ENCODE measurements around the gene PKN2.
"Not testable (repeated sequence)": the region's sequence is repeated elsewhere in the genome, so short reads cannot be mapped to it uniquely, and the experiment has no call there.

Gene PKN2

DNA sequence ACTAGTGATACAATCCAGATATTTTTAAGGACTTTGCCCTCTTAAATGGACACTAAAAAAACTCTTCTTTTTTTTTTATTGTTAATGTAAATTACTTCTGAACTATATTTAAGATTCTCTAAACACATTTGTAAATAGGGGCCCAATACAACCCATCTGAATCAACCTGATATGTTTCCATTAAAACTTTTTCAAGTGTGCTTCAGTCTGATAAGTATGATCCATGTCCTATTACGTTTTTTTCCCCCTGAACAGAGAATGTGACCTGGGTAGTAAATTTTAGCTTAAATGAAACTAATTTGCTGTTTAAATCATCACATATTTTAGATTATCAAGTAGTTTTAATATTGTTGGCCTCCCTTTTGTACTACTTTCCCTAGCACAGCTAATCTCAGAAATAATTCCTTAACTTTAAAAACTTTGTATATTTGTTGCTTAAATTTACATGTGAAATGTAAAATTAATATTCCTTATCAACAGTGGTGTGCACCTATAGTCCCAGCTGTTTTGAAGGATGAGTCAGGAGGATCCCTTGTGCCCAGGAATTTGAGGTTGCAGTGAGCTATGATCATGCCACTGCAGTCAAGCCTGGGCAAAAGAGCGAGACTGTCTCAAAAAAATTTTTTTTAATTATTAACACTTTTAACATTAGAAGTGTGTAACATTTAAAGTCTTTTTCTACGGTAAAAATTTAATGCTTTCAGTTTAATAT, 3.0 kb upstream of the PKN2 start:
- no peak for DNase-seq (ENCODE audit: low read depth)
- H3K4me3 ChIP-seq (ENCODE audit: low read length): no peak overlapping the region
- no peaks in the 10 kb centered on the region for H3K36me3 ChIP-seq (ENCODE audit: control insufficient read depth, insufficient read depth, low read length, severe bottlenecking)
- no peak overlapping the region for H3K9ac ChIP-seq (ENCODE audit: low read length)
- H3K4me1 ChIP-seq (ENCODE audit: control insufficient read depth, insufficient read depth, low read length): peaks cover 10% of the 10 kb centered on the region
- H3K9me3 ChIP-seq (ENCODE audit: control insufficient read depth, low read length): no peaks in the 10 kb centered on the region
- H3K27me3 ChIP-seq (replicated peaks; ENCODE audit: control insufficient read depth, insufficient read depth, low read length): no peaks in the 10 kb centered on the region

- Histone ChIP-seq H3K9ac (ENCODE audit: low read length) (peak overlapping the region; percentile 91), H3K27me3 (replicated peaks; ENCODE audit: control insufficient read depth, insufficient read depth, low read length) (no peaks in the 10 kb centered on the region), H3K36me3 (ENCODE audit: control insufficient read depth, insufficient read depth, low read length, severe bottlenecking) (peaks cover 4% of the 10 kb centered on the region), H3K9me3 (ENCODE audit: control insufficient read depth, low read length) (no peaks in the 10 kb centered on the region), H3K4me3 (ENCODE audit: low read length) (peak overlapping the region; percentile 88), H3K4me1 (ENCODE audit: control insufficient read depth, insufficient read depth, low read length) (peaks cover 21% of the 10 kb centered on the region)
- DNase-seq (ENCODE audit: low read depth): peak; percentile 78
Measured at GRCh38 chr1:88684482-88685258, 597 bp downstream of the PKN2 start.

- peak; percentile 43 for DNase-seq (ENCODE audit: low read depth)
- Histone ChIP-seq H3K27me3 (replicated peaks; ENCODE audit: control insufficient read depth, insufficient read depth, low read length) (no peaks in the 10 kb centered on the region), H3K4me1 (ENCODE audit: control insufficient read depth, insufficient read depth, low read length) (peaks cover 21% of the 10 kb centered on the region), H3K9ac (ENCODE audit: low read length) (peak overlapping the region; percentile 91), H3K4me3 (ENCODE audit: low read length) (peak overlapping the region; percentile 88), H3K36me3 (ENCODE audit: control insufficient read depth, insufficient read depth, low read length, severe bottlenecking) (peaks cover 4% of the 10 kb centered on the region), H3K9me3 (ENCODE audit: control insufficient read depth, low read length) (no peaks in the 10 kb centered on the region)
Measured at GRCh38 chr1:88685259-88685620, 1.2 kb downstream of the PKN2 start.

GRCh38 chr1:88691540-88691939, 7.5 kb downstream of the PKN2 start:
- peaks cover 12% of the 10 kb centered on the region for H3K36me3 ChIP-seq (ENCODE audit: control insufficient read depth, insufficient read depth, low read length, severe bottlenecking)
- H3K4me3 ChIP-seq (ENCODE audit: low read length): no peak overlapping the region
- H3K9me3 ChIP-seq (ENCODE audit: control insufficient read depth, low read length): no peaks in the 10 kb centered on the region
- no peaks in the 10 kb centered on the region for H3K27me3 ChIP-seq (replicated peaks; ENCODE audit: control insufficient read depth, insufficient read depth, low read length)
- no peak overlapping the region for H3K9ac ChIP-seq (ENCODE audit: low read length)
- DNase-seq (ENCODE audit: low read depth): no peak
- H3K4me1 ChIP-seq (ENCODE audit: control insufficient read depth, insufficient read depth, low read length): peaks cover 6% of the 10 kb centered on the region

GRCh38 chr1:88695781-88696180, 11.7 kb downstream of the PKN2 start:
- H3K27me3 ChIP-seq (replicated peaks; ENCODE audit: control insufficient read depth, insufficient read depth, low read length): no peaks in the 10 kb centered on the region
- DNase-seq (ENCODE audit: low read depth): no peak
- no peak overlapping the region for H3K9ac ChIP-seq (ENCODE audit: low read length)
- H3K4me1 ChIP-seq (ENCODE audit: control insufficient read depth, insufficient read depth, low read length): peaks cover 15% of the 10 kb centered on the region
- peaks cover 8% of the 10 kb centered on the region for H3K36me3 ChIP-seq (ENCODE audit: control insufficient read depth, insufficient read depth, low read length, severe bottlenecking)
- H3K9me3 ChIP-seq (ENCODE audit: control insufficient read depth, low read length): no peaks in the 10 kb centered on the region
- H3K4me3 ChIP-seq (ENCODE audit: low read length): no peak overlapping the region

GRCh38 chr1:88697503-88697902, 13.4 kb downstream of the PKN2 start:
- H3K4me3 ChIP-seq (ENCODE audit: low read length): no peak overlapping the region
- H3K4me1 ChIP-seq (ENCODE audit: control insufficient read depth, insufficient read depth, low read length): peaks cover 20% of the 10 kb centered on the region
- peaks cover 8% of the 10 kb centered on the region for H3K36me3 ChIP-seq (ENCODE audit: control insufficient read depth, insufficient read depth, low read length, severe bottlenecking)
- H3K27me3 ChIP-seq (replicated peaks; ENCODE audit: control insufficient read depth, insufficient read depth, low read length): no peaks in the 10 kb centered on the region
- no peak overlapping the region for H3K9ac ChIP-seq (ENCODE audit: low read length)
- peak; percentile 22 for DNase-seq (ENCODE audit: low read depth)
- no peaks in the 10 kb centered on the region for H3K9me3 ChIP-seq (ENCODE audit: control insufficient read depth, low read length)

DNA sequence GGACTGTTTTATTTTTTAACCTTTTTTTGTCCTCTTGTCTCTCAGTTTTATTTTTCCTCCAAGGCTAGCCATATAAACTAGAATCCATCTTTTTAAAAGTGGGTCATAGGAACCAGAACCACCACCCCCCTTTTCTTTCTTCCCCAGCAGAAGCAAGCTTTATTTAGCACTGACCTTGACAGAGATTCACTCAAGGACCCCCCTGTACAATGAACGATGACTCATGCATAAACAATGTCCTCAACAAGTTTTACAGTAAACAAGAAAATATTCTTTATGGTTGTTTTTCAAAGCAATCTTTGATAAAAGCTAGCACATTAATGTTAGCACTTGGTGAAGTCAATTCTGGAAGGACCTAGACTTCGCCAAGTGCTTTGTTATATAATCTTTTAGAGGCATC, 14.1 kb downstream of the PKN2 start:
- Histone ChIP-seq H3K36me3 (ENCODE audit: control insufficient read depth, insufficient read depth, low read length, severe bottlenecking) (peaks cover 8% of the 10 kb centered on the region), H3K9ac (ENCODE audit: low read length) (no peak overlapping the region), H3K4me1 (ENCODE audit: control insufficient read depth, insufficient read depth, low read length) (peaks cover 20% of the 10 kb centered on the region), H3K9me3 (ENCODE audit: control insufficient read depth, low read length) (no peaks in the 10 kb centered on the region), H3K27me3 (replicated peaks; ENCODE audit: control insufficient read depth, insufficient read depth, low read length) (no peaks in the 10 kb centered on the region), H3K4me3 (ENCODE audit: low read length) (no peak overlapping the region)
- peak; percentile 25 for DNase-seq (ENCODE audit: low read depth)

GRCh38 chr1:88698764-88699163, 14.7 kb downstream of the PKN2 start:
- DNase-seq (ENCODE audit: low read depth): no peak
- Histone ChIP-seq H3K4me3 (ENCODE audit: low read length) (no peak overlapping the region), H3K36me3 (ENCODE audit: control insufficient read depth, insufficient read depth, low read length, severe bottlenecking) (peaks cover 4% of the 10 kb centered on the region), H3K9me3 (ENCODE audit: control insufficient read depth, low read length) (no peaks in the 10 kb centered on the region), H3K4me1 (ENCODE audit: control insufficient read depth, insufficient read depth, low read length) (peaks cover 20% of the 10 kb centered on the region), H3K27me3 (replicated peaks; ENCODE audit: control insufficient read depth, insufficient read depth, low read length) (no peaks in the 10 kb centered on the region), H3K9ac (ENCODE audit: low read length) (no peak overlapping the region)

- Histone ChIP-seq H3K4me3 (ENCODE audit: low read length) (no peak overlapping the region), H3K36me3 (ENCODE audit: control insufficient read depth, insufficient read depth, low read length, severe bottlenecking) (no peaks in the 10 kb centered on the region), H3K27me3 (replicated peaks; ENCODE audit: control insufficient read depth, insufficient read depth, low read length) (no peaks in the 10 kb centered on the region), H3K4me1 (ENCODE audit: control insufficient read depth, insufficient read depth, low read length) (peaks cover 20% of the 10 kb centered on the region), H3K9me3 (ENCODE audit: control insufficient read depth, low read length) (no peaks in the 10 kb centered on the region), H3K9ac (ENCODE audit: low read length) (no peak overlapping the region)
- DNase-seq (ENCODE audit: low read depth): no peak
Measured at GRCh38 chr1:88700425-88701013, 16.4 kb downstream of the PKN2 start.

DNA sequence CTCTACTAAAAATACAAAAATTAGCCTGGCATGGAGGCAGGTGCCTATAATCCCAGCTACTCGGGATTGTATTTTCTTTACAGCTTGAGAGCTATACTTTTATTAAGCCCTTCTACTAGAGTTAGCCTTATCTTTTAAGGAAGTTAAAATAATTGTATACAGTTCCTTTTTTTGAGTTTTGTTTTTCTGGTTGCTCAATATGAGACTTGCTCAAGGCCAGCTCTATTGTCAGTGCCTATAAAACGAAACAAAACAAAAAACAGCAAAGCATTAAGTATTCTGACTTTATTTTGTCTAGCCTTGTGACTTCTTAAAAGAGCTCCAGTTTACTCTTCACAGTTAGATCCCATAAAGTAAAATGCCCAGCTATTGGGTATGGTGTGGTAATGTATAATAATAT, 17.2 kb downstream of the PKN2 start:
- Histone ChIP-seq H3K9ac (ENCODE audit: low read length) (no peak overlapping the region), H3K27me3 (replicated peaks; ENCODE audit: control insufficient read depth, insufficient read depth, low read length) (no peaks in the 10 kb centered on the region), H3K4me1 (ENCODE audit: control insufficient read depth, insufficient read depth, low read length) (peaks cover 20% of the 10 kb centered on the region), H3K9me3 (ENCODE audit: control insufficient read depth, low read length) (no peaks in the 10 kb centered on the region), H3K4me3 (ENCODE audit: low read length) (peak overlapping the region; percentile 59), H3K36me3 (ENCODE audit: control insufficient read depth, insufficient read depth, low read length, severe bottlenecking) (no peaks in the 10 kb centered on the region)
- peak; percentile 44 for DNase-seq (ENCODE audit: low read depth)

GRCh38 chr1:88701793-88702192, 17.7 kb downstream of the PKN2 start:
- peaks cover 20% of the 10 kb centered on the region for H3K4me1 ChIP-seq (ENCODE audit: control insufficient read depth, insufficient read depth, low read length)
- peak overlapping the region; percentile 59 for H3K4me3 ChIP-seq (ENCODE audit: low read length)
- H3K9me3 ChIP-seq (ENCODE audit: control insufficient read depth, low read length); H3K36me3 ChIP-seq (ENCODE audit: control insufficient read depth, insufficient read depth, low read length, severe bottlenecking); H3K27me3 ChIP-seq (replicated peaks; ENCODE audit: control insufficient read depth, insufficient read depth, low read length); H3K9ac ChIP-seq (ENCODE audit: low read length): not testable (repeated sequence)
- DNase-seq (ENCODE audit: low read depth): peak; percentile 36

Data from adipocyte (in vitro differentiated cells).